ENCODE measurements around the gene CYTIP.

Gene CYTIP

DNA sequence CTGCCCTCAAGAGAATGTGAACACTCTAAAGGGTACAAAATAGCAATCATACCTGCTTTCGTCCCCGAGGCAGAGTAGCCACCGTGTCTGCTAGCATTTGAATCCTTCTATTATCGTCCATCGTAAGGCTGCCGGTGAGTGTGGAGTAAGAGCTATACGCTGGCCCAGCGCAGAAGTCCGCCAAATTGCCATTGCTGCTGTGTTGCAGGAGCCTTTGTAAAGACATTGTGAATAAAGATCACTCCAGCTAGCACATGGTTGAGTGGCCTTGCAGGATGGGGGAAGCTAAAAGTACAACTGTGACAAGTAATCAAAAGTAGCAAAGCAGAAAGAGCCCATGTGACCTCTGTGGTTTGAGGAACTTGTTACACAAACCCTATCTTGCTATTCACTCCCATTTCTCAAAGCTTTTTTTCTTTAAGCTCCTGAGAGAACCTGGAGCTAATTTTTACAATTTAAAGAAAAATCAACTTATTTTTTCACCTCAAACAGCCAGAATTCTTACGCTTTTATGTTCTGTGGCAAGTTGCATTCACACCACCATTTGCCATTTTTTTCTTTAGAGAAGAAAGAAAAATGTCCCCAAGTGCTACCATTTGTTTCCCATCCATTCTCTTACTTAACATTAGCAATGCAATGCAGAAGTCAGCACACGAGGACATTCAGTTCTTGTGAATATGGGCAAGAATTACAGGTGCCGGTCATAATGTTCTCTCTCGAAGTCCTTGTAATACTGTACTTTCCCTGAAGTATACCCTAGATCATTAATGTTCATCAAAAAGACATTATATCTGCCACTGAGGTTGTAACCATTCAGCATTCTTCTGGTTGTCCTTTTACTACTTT, at the start of gene CYTIP:
Gene CYTIP (minus strand): TSS at position 295 of the 846 bp plus-strand sequence. CDS start 69 bp downstream, at position 226.
- peak; percentile 92 for DNase-seq (ENCODE audit: low read depth)
- H3K4me3 ChIP-seq (ENCODE audit: low read depth, low read length) = peak within 1 kb of the TSS; percentile 99
- TF ChIP-seq, protein P1, sequence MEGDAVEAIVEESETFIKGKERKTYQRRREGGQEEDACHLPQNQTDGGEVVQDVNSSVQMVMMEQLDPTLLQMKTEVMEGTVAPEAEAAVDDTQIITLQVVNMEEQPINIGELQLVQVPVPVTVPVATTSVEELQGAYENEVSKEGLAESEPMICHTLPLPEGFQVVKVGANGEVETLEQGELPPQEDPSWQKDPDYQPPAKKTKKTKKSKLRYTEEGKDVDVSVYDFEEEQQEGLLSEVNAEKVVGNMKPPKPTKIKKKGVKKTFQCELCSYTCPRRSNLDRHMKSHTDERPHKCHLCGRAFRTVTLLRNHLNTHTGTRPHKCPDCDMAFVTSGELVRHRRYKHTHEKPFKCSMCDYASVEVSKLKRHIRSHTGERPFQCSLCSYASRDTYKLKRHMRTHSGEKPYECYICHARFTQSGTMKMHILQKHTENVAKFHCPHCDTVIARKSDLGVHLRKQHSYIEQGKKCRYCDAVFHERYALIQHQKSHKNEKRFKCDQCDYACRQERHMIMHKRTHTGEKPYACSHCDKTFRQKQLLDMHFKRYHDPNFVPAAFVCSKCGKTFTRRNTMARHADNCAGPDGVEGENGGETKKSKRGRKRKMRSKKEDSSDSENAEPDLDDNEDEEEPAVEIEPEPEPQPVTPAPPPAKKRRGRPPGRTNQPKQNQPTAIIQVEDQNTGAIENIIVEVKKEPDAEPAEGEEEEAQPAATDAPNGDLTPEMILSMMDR (IDR thresholded peaks at IDR 0.05; ENCODE audit: insufficient read depth, low read depth, low read length, missing control alignments) = no peak

GRCh38 chr2:157492189-157492773, 48.4 kb upstream of the CYTIP start:
- H3K4me3 ChIP-seq (ENCODE audit: low read depth, low read length) = no peak overlapping the region
- TF ChIP-seq, protein P1 (IDR thresholded peaks at IDR 0.05; ENCODE audit: insufficient read depth, low read depth, low read length, missing control alignments) = peak; percentile 70
- DNase-seq (ENCODE audit: low read depth) = peak; percentile 84

DNA sequence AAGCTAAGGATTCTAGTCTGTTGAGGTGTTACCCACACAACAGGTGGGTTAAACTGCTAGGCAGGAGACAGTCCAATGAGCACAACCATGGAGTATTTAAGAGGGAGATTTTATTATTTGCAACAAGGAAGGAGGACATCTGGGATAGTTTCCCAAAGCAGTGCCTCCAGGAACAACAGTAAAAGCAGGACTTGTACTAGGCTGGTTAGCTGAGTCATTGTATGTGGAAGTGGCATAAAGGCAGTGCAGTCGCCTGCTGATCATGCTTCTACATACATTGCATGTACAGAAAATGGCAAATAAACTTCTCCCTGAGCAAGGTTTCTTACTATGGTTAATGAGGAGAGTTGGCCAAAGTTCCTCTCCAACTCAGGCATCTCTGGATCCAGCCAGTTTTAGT, 46.1 kb upstream of the CYTIP start:
- TF ChIP-seq, protein P1 (IDR thresholded peaks at IDR 0.05; ENCODE audit: insufficient read depth, low read depth, low read length, missing control alignments) = no peak
- no peak overlapping the region for H3K4me3 ChIP-seq (ENCODE audit: low read depth, low read length)
- no peak for DNase-seq (ENCODE audit: low read depth)

GRCh38 chr2:157488877-157489276, 45.0 kb upstream of the CYTIP start:
- TF ChIP-seq, protein P1 (IDR thresholded peaks at IDR 0.05; ENCODE audit: insufficient read depth, low read depth, low read length, missing control alignments) = no peak
- no peak overlapping the region for H3K4me3 ChIP-seq (ENCODE audit: low read depth, low read length)
- DNase-seq (ENCODE audit: low read depth) = no peak

- no peak for DNase-seq (ENCODE audit: low read depth)
- TF ChIP-seq, protein P1 (IDR thresholded peaks at IDR 0.05; ENCODE audit: insufficient read depth, low read depth, low read length, missing control alignments) = no peak
- H3K4me3 ChIP-seq (ENCODE audit: low read depth, low read length) = no peak overlapping the region
Observed at GRCh38 chr2:157487747-157488146, 43.9 kb upstream of the CYTIP start.

DNA sequence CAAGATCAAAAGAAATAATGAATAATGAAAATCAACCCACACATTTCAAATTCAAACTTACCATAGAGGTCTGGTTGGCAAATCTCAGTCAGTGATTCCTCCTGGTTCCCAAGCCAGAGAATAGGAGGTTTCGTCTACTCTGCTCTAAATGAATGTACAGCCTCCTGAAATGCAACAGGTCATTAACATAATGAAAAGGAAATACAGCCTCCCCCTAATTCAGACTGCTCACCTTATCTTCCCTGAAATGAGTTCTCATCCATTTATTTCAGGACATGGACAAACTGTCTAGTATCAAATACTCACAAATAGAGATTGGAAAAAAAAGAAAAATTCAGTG, 43.4 kb upstream of the CYTIP start:
- TF ChIP-seq, protein P1 (IDR thresholded peaks at IDR 0.05; ENCODE audit: insufficient read depth, low read depth, low read length, missing control alignments) = no peak
- no peak for DNase-seq (ENCODE audit: low read depth)
- H3K4me3 ChIP-seq (ENCODE audit: low read depth, low read length) = no peak overlapping the region

Data from GM12865 (cell line).